Thyroid gland (tissue), 4 donors: ENCODE results near the gene GNG7. TPM values are rescaled to one million over a fixed set of nuclear protein-coding genes. Genes with fewer than 3 reads are reported as not detected.
"Not testable (repeated sequence)": the region's sequence is repeated elsewhere in the genome, so short reads cannot be mapped to it uniquely, and the experiment has no call there.

Experiments
- DNase-seq, 2 donors: peaks; one replicate each; pipeline ENCODE4 v3.0.0-alpha.2; 2019
- H3K27ac ChIP-seq, 3 donors: fragments of 200-600 bp; sonication (generic); 1 replicate in 2 of 3; 2 replicates in 1 of 3; pipeline ENCODE4 v1.5.1; 2016 to 2019; ENCODE audit warnings: mild to moderate bottlenecking in 1 of 3, moderate library complexity in 1 of 3
- H3K27me3 ChIP-seq: fragments of 200-600 bp; sonication (generic); one replicate; pipeline ENCODE4 v1.5.1; 2019
- H3K36me3 ChIP-seq, 2 donors: fragments of 200-600 bp; sonication (generic); one replicate each; pipeline ENCODE4 v1.5.1; 2016 to 2019
- H3K4me1 ChIP-seq, 2 donors: fragments of 200-600 bp; sonication (generic); one replicate each; pipeline ENCODE4 v1.5.1; 2017 to 2019
- H3K4me3 ChIP-seq, 3 donors: fragments of 200-600 bp; sonication (generic); replicated peaks in 1 of 3; 1 replicate in 2 of 3; 2 replicates in 1 of 3; pipeline ENCODE4 v1.5.1; 2016; ENCODE audit warnings: mild to moderate bottlenecking in 1 of 3
- H3K9me3 ChIP-seq: fragments of 200-600 bp; sonication (generic); one replicate; pipeline ENCODE4 v1.5.1; 2017
- POLR2A ChIP-seq, 2 donors: fragments of 450-650 bp; IDR thresholded peaks; one replicate each; pipeline ENCODE4 v1.6.1; 2017; ENCODE audit warnings: antibody characterized with exemption in 2 of 2, mild to moderate bottlenecking in 2 of 2, moderate library complexity in 1 of 2
- WGBS, 2 donors: methylation state at CpG; one replicate each; pipeline ENCODE4 v1.1.5; 2017; 5-methylcytosine and 5-hydroxymethylcytosine counted together
- intact Hi-C: fragments of 100-400 bp; cut with DNase I; formaldehyde crosslinking; loops from one replicate; pipeline ENCODE4 v1.15.1; 2023
- total RNA-seq, 4 donors: library from RNA; depleted of rRNA; stranded (reverse); fragments of >200 nt; gene quantifications; one replicate each; pipeline ENCODE4 v1.2.3, GENCODE V29; 2016
- TF ChIP-seq, protein P1 (sequence below), 6 experiments: fragments of 200-600 bp in 3 of 6; fragments of 450-650 bp in 3 of 6; sonication (generic) in 3 of 6; IDR thresholded peaks; one replicate each; pipeline ENCODE4 v1.5.1; 2016 to 2019; ENCODE audit warnings: antibody characterized with exemption in 6 of 6, mild to moderate bottlenecking in 2 of 6, inconsistent platforms in 1 of 6, moderate library complexity in 1 of 6

The GNG7 gene
- total RNA-seq, 4 donors from 2014 or later, result 3.8 to 6.9 (median 5.6) TPM

DNA sequence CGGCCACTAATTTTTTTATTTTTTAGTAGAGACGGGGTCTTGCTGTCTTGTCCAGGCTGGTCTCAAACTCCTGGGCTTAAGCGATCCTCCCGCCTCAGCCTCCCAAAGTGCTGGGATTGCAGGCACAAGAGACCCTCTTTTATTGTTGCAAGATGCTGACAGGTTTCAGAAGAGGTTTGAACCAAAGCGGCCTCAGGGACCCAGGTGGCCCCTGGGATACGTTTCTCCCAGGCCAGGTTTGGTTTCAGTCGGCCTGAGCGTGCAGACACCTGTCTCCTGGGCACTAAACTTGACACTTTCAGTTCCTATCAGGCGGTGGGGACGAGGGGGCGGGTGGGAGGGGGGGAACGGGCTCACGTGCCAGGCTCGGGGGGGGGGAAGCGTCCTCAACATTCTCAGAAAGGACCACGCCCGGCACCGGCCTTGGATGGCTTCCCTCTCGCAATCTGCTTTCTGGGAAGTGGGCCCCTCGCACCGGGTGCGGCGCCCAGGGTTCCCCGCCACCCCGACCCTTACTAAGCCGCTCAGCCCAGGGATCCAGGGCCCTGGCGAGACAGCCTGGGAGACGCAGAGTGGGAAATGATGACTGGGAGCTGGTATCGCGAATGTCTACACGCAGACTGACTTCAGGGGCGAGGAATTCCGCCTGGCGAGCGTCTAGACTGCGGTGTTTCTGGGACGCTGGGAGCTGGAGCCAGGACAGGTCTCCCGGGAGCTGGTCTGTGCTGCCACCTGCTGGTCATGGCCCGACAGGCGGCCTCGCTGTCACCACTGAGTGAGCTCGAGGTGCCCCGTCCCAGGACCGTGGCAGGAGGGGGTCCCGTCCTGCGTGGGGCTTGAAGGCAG, 91.6 kb downstream of the GNG7 start:
- TF ChIP-seq, protein P1, sequence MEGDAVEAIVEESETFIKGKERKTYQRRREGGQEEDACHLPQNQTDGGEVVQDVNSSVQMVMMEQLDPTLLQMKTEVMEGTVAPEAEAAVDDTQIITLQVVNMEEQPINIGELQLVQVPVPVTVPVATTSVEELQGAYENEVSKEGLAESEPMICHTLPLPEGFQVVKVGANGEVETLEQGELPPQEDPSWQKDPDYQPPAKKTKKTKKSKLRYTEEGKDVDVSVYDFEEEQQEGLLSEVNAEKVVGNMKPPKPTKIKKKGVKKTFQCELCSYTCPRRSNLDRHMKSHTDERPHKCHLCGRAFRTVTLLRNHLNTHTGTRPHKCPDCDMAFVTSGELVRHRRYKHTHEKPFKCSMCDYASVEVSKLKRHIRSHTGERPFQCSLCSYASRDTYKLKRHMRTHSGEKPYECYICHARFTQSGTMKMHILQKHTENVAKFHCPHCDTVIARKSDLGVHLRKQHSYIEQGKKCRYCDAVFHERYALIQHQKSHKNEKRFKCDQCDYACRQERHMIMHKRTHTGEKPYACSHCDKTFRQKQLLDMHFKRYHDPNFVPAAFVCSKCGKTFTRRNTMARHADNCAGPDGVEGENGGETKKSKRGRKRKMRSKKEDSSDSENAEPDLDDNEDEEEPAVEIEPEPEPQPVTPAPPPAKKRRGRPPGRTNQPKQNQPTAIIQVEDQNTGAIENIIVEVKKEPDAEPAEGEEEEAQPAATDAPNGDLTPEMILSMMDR (IDR thresholded peaks at IDR 0.05), result peak; percentile 95 to 98 (median 97)
- peak in 1 of 2 donors; percentile 68 for TF ChIP-seq POLR2A (IDR thresholded peaks at IDR 0.05)
- H3K27me3 ChIP-seq, result no peaks in the 10 kb centered on the region
- peaks cover 10 to 20% of the 10 kb centered on the region in 2 donors for H3K4me1 ChIP-seq
- H3K27ac ChIP-seq, result peak overlapping the region; percentile 92 to 95 (median 94)
- H3K9me3 ChIP-seq, result no peaks in the 10 kb centered on the region
- H3K36me3 ChIP-seq, result no peaks in the 10 kb centered on the region
- 16 to 20% methylated on average over 21 to 40 of the region's 46 CpGs for WGBS, 2 donors
- H3K4me3 ChIP-seq, result peak overlapping the region in 1 of 3 donors; percentile 30
- intact Hi-C loops, result loop anchor here (5.0 to 10.0 kb wide), 3 partner anchors 34 to 134 kb away; partner anchors contain the start of gene GADD45B
- DNase-seq, result peak; percentile 94 to 95

DNA sequence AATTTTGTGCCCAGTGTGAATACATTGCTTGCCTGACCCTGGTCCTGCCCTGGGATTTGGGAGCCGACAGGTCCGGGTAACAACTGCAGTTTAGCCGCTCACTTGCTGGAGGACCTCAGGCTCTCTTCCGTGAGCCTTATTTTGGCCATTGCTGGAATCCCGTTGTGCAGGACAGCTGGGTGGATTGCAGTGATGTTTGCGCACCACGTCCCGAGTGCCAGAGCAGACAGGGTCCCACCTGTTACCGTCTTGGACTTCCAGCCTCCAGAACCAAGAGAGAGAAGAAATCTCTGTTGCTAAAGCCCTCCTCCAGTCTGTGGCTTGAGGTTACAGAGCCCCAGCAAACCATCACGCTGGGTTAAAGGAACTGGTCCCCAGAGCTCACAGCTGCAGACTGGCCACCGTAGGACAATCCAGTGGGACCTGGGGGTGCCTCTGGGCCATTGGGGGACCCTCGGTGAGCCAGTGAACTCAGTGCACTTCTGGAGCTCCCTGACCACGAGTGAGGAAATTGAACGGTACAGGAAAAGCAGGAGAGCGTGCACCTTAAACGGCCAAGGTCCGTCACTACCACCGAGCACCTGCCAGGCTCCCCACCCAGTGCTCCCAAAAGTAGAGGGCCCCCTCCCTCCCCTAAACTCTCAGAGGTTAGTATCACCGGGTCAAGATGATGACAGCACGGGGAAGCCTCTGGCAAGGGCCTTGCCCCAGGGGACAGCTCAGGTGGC, 92.9 kb downstream of the GNG7 start:
- DNase-seq, result no peak
- H3K4me1 ChIP-seq, result peaks cover 10 to 20% of the 10 kb centered on the region in 2 donors
- H3K27ac ChIP-seq, result no peak overlapping the region
- no peaks in the 10 kb centered on the region for H3K27me3 ChIP-seq
- WGBS, 2 donors, result 86 to 87% methylated on average over 16 to 20 of the region's 20 CpGs
- H3K4me3 ChIP-seq, result no peak overlapping the region
- no peaks in the 10 kb centered on the region for H3K9me3 ChIP-seq
- TF ChIP-seq, protein P1 (IDR thresholded peaks at IDR 0.05), result no peak
- TF ChIP-seq POLR2A (IDR thresholded peaks at IDR 0.05), result no peak
- intact Hi-C loops, result loop anchor here (5.0 to 10.0 kb wide), 3 partner anchors 32 to 132 kb away; partner anchors contain the start of gene GADD45B
- H3K36me3 ChIP-seq, result no peaks in the 10 kb centered on the region

DNA sequence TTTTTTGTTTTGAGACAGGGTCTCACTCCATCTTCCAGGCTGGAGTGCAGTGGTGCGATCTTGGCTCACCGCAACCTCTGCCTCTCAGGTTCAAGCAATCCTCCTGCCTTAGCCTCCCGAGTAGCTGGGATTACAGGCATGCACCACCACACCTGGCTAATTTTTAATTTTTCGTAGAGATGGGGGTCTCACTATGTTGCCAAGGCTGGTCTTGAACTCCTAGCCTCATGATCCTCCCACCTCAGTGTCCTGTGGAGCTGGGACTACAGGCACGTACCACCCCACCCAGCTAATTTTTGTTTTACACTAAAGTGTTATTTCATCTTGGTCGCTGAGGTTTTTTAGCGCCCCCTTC, 93.5 kb downstream of the GNG7 start:
- intact Hi-C loops, H3K27me3 ChIP-seq, H3K4me3 ChIP-seq, DNase-seq, H3K36me3 ChIP-seq, H3K9me3 ChIP-seq, H3K27ac ChIP-seq: not testable (repeated sequence)
- WGBS, 2 donors, result 93 to 94% methylated on average over 7 of the region's 7 CpGs
- peaks cover 9 to 18% of the 10 kb centered on the region in 2 donors for H3K4me1 ChIP-seq

DNA sequence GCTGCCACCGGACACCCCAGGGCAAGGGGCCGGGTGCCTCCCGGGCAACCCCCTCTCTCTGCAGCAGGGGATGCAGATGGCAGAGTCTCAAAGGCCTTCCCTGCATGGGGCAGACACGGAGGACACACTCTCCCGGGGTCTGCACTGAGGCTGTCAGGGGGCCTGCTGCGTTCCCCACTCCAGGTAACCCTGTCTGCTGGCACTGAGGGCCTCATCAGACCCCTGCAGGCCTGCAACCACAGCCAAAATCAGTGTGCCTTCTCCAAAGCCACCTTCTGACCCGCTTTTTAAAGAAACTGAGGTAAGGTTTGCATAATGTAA, 93.9 kb downstream of the GNG7 start:
- Histone ChIP-seq H3K27ac (no peak overlapping the region), H3K4me1 (peaks cover 5 to 16% of the 10 kb centered on the region in 2 donors), H3K36me3 (no peaks in the 10 kb centered on the region), H3K4me3 (no peak overlapping the region), H3K27me3 (no peaks in the 10 kb centered on the region), H3K9me3 (no peaks in the 10 kb centered on the region)
- 85 to 92% methylated on average over 5 to 6 of the region's 7 CpGs for WGBS, 2 donors
- intact Hi-C loops, result no loop called here
- TF ChIP-seq, protein P1 (IDR thresholded peaks at IDR 0.05), result no peak
- TF ChIP-seq POLR2A (IDR thresholded peaks at IDR 0.05), result no peak
- DNase-seq, result no peak

DNA sequence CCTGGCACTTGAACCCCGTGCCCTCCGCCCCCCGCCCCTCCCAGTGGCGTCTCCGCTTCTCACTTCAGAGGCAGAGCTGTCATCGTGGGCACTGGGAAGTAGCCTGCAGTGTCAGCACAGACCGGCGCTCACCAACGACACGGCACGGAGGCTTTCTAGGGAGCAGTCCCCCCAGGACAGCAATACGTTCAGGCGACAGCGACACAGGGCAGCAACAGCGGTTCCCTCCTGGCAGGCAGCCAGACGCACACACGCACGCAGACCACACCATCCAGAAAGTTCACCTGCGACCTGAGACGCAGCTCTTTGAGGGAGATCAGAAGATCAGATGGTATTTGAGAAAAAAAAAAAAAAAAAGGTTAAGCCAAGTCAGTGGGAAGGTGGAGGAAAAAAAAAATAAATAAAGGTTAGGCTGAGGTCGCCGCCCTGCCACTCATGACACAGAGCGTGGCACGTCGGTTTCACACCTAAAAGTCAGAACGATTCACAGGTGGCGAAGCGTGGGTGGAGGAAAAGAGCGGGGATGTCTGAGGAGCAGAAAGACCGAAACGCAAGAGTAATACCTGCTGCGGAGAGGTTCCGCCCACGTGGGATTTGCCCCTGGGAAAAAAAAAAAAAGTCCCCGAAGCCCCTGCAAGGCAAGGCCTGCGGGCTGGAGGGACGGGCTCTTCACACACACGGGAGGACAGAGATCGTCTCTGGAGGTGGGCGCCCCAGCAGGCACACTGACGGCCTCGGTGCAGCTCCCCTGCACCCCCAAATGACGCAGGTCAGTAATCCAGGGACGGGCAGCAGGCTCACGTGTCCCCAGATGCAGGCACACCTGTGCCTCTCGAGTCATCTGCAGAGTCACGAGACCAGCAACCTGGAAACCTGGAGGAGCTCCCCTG, 94.5 kb downstream of the GNG7 start:
- H3K27ac ChIP-seq, result no peak overlapping the region
- no peaks in the 10 kb centered on the region for H3K27me3 ChIP-seq
- 62% methylated on average over 42 to 46 of the region's 47 CpGs for WGBS, 2 donors
- H3K4me3 ChIP-seq, result no peak overlapping the region
- intact Hi-C loops, result no loop called here
- H3K36me3 ChIP-seq, result no peaks in the 10 kb centered on the region
- peak in 1 of 2 donors; percentile 32 for TF ChIP-seq POLR2A (IDR thresholded peaks at IDR 0.05)
- TF ChIP-seq, protein P1 (IDR thresholded peaks at IDR 0.05), result no peak
- H3K9me3 ChIP-seq, result no peaks in the 10 kb centered on the region
- DNase-seq, result peak; percentile 58 to 62
- peaks cover 9 to 20% of the 10 kb centered on the region in 2 donors for H3K4me1 ChIP-seq

DNA sequence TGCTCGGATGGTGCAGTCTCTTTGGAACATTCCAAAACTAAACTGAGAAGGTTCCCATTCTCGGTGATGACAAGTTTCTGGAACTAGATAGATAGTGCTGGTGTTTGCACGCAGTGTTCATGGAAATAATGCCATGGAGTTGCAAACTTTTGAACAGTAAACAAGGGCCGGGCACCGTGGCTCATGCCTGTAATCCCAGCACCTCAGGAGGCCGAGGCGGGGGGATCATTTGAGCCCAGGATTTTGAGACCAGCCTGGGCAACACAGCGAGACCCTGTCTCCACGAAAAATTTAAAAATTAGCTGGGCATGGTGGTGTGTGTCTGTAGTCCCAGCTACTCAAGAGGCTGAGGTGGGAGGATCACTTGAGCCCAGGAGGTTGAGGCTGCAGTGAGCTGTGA, 95.7 kb downstream of the GNG7 start:
- intact Hi-C loops, H3K27ac ChIP-seq, H3K36me3 ChIP-seq, H3K4me3 ChIP-seq, H3K27me3 ChIP-seq, H3K9me3 ChIP-seq, DNase-seq: not testable (repeated sequence)
- H3K4me1 ChIP-seq, result peaks cover 18 to 32% of the 10 kb centered on the region in 2 donors
- 84 to 94% methylated on average over 9 of the region's 9 CpGs for WGBS, 2 donors

DNA sequence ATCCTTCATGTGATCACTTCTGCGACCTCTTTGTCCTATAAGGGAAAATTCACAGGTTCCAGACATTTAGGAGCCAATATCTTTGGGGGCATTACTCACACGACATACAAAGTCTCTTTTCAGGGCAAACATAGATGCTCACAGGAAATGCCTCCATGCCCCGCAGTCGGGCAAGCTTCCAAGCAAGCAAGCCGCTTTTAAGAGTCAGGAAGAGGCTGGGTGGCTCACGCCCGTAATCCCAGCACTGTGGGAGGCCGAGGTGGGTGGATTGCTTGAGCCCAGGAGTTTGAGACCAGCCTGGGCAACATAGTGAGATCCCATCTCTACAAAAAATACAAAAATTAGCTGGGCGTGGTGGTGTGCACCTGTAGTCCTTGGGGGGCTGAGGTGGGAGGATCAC, 96.6 kb downstream of the GNG7 start:
- 92 to 93% methylated on average over 5 to 9 of the region's 9 CpGs for WGBS, 2 donors
- DNase-seq, H3K36me3 ChIP-seq, H3K27ac ChIP-seq, H3K9me3 ChIP-seq, H3K27me3 ChIP-seq, H3K4me3 ChIP-seq, intact Hi-C loops: not testable (repeated sequence)
- H3K4me1 ChIP-seq, result peaks cover 16 to 27% of the 10 kb centered on the region in 2 donors
